Stimulated activated CD8-positive, alpha-beta memory T cell treated with anti-CD3 and anti-CD28 coated beads, Interleukin-4, amount 100 ng/mL, for 1 hour (primary cell): ENCODE measurements around the gene FFAR2.

ENCODE experiments used
- DNase-seq, 2 donors: peaks; one replicate each; pipeline ENCODE4 v3.0.0-alpha.2; 2020; ENCODE audit warnings: low read depth in 2 of 2, low spot score in 1 of 2

The FFAR2 gene

DNA sequence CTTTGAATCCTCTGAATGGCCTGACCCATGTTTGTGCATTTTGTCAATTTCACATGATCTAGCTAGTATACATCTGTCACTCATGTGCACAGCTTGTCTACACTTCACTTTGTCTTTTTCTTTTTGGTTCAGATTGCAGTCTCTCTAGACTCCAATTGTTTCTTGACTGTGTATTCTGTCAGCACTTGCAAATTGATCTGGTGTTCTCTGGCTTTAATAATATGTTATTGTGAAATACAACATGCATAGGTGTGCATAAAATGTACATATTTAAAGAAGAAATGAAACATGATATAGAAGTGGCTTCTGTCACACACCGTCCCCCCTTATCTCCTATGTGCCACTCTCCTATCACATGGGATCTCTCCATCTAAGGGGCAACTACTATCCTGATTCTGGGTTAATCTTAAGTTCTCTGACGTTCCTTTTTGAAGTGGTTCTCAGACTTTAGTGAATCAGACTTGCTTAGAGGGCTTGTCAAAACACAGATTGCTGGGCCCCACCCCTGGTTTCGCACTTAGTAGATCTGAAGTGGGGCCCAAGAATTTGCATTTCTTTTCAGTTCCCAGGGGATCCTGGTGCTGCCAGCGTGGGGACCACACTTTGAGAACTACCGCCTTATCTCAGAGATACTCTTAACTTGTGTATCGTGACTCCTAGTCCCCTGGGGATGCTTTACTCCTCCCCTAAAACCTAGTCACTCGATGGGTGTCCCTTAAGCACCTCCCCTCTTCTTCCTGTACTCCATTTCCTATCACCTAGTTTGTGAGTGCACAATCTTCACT, 36.4 kb downstream of the FFAR2 start:
- no peak for DNase-seq

DNA sequence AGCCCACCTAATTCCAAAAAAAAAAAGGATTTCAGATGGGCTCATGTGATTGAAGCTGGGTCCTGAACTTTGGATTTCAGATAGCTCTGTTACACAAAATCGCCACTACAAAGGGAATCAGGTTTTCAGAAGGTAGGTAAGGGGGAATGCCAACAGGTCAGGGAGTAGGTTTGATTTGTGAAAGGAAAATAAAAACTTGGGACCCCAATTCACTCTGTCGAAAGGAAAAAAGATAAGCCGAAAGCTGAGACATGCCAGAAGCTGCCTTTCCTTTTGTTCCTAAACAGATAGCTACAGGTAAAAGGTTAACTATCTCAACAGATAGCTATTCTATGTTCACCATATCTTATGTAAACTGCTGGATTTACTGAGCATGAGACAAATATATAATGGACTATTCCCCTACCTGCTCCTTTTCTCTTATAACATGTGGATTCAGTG, 38.2 kb downstream of the FFAR2 start:
- no peak for DNase-seq

DNA sequence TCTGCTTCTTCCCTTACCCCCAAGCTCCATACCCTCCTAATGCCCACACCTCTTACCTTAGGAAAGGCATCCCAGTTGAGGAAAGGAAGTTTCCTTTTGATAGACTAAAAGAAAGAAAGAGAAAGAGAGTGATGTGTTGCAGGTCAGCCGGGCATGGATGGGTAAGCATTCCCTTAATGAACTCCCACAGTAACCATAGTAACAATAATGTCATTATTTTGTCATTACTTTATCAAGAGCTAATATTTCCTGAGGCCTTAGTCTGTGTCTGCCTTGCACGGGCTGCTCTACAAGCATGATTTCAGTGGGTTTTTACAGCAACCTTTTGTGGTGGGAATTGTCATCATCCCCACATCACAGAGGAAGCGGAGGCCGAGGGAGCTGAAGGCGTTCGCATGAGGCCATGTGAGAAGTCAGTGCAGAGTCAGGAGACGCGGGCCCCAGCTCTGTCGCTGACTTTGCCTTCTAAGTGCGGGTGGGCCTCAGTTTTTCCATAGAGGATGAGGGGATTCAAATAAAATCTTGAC, 39.7 kb downstream of the FFAR2 start:
- no peak for DNase-seq

- DNase-seq: no peak
Measured at GRCh38 chr19:35488677-35489076, 40.6 kb downstream of the FFAR2 start.

DNA sequence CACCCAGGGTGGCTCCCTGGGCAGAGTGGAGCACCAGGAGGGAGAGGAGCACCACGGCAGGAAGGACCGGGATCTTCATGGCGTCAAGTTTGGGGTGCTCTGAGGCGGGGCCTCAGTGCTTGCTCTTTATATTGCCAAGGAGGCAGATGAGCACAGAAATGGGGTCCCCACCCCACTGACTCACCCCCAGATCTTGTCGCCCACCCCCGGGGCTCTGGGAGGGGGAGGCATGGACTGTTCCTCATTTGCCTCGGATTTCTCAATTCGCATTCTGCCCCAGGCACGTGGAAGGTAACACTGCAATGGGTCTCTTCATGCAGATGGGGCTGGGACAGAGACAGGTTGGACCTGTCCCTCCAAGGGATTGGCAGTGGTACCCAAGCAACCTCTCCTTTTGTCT, 42.3 kb downstream of the FFAR2 start, which contains the start of gene KRTDAP:
TSS of gene KRTDAP (minus strand) at position 101 of the 400 bp plus-strand sequence. CDS start at position 79, 22 bp downstream.
- DNase-seq: no peak

DNA sequence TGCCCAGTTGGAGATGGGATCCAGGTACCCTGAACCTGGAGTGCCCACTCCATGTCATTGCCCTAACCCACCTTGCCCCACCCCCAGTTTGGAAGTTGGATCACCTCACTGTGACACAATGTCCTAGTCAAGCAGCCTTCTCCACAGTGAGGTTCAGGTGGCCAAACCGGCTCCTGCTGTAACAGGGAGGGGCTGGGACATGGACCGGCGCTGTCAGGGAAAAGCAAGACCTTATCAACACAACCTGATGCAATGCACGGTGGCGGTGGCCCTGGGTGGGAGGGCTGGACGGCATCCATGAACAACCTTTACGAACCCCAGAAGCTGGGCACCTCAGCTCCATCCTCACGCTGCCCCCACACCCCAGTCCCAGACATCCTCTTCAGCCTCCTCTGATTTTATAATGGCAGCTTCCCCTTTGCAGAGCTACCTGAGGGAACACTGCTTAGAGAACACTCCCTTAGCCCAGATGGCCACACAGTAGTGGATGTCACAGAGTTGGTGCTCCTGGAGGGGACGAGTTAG, 43.8 kb downstream of the FFAR2 start:
- DNase-seq: no peak

- DNase-seq: no peak
Measured at GRCh38 chr19:35493971-35494370, 45.9 kb downstream of the FFAR2 start.

DNA sequence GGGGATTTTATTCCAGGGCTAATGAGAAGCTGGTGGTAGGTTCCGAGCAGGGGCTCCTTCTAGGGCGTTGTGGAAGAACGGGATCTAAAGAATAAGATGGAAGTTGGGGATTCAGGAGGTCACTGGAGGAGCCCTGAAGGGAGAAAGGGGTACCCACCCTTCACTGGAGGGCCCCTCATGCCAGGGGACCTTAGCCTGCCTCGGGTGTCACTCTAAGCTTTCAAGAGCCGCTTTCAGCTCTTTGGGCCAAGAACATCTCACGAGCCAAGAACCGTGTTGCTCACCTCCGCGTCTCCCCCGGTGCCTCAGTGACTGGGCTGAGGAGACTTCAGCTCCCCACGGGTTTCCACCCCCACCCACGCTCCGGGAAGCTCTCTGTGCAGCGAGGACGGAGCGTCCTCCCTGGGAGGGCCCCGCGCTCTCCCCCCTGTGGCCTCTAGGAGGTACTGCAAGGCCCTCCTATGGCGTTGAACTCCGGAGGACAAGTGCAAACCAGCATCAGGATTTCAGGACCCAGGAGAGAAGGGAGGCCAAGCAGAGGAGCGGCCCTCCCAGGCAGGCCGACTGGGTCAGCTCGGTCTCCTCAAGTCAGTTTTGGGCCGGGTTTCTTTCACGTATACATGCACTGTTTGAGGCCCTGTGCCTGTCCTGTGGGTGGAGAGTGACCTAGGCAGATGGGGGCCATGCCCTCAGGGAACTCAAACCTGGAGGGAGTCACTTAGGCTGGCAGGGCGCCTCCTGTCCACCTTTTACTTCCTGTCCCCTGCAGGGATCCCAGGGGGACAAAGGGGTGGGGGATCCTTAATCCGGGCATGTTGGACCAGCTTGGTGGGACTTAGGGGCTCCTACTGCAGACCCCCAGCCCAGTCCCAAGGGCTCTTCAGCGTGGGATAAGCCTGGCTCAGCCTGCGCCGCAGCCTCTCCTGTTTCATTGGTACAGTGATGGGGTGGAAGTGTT, 47.3 kb downstream of the FFAR2 start:
- peak; percentile 24 to 44 for DNase-seq

GRCh38 chr19:35497406-35497805, 49.3 kb downstream of the FFAR2 start:
- DNase-seq: no peak

DNA sequence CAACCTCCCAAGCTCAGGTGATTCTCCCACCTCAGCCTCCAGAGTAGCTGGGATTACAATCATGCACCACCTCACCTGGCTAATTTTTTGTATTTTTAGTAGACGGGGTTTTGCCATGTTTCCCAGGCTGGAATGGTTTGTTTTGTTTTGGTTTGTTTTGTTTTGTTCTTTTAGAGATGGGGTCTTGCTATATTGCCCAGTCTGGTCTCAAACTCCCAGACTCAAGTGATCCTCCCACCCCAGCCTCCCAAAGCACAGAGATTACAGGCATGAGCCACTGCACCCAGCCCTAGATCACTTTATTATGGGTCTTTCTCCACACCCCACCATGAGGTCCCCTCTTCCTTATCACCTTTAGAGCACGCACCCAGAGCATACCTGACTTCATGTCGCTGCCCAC, 50.2 kb downstream of the FFAR2 start:
- no peak for DNase-seq

- no peak for DNase-seq
Measured at GRCh38 chr19:35498984-35499527, 51.0 kb downstream of the FFAR2 start.

- DNase-seq: no peak
Measured at GRCh38 chr19:35500611-35501010, 52.6 kb downstream of the FFAR2 start.
